ENCODE measurements around the gene MZF1. TPM values are rescaled to one million over a fixed set of nuclear protein-coding genes. Genes with fewer than 3 reads are reported as not detected.

MZF1 gene
- total and polyA plus RNA-seq, 9 of the 15 experiments (the other 6 are each of a cell fraction or from before 2014, with no cell fraction given) = 0.31 to 29.3 (median 11.5) TPM

GRCh38 chr19:58519355-58520256 is 53.5 kb downstream of the MZF1 start, which contains the start of gene ZBTB45 (continued):
- TF ChIP-seq MYNN (IDR thresholded peaks at IDR 0.05) = peak; percentile 65
- no peak for TF ChIP-seq MYNN (CRISPR knock-in tag; IDR thresholded peaks at IDR 0.05)
- TF ChIP-seq SMARCA4 (IDR thresholded peaks at IDR 0.05) = 0 out of 2 replicates have a peak, but pooled peaks have one; percentile 7
- TF ChIP-seq MIER1 (IDR thresholded peaks at IDR 0.05; ENCODE audit: low read depth) = no peak; the same call in 1 of the 2 replicates
- no peak for TF ChIP-seq ZNF785 (CRISPR knock-in tag; IDR thresholded peaks at IDR 0.05)
- TF ChIP-seq ZBED1 (IDR thresholded peaks at IDR 0.05) = 0 out of 2 replicates have a peak, but pooled peaks have one; percentile 69
- peak; percentile 94; the same call in 1 of the 2 replicates for TF ChIP-seq THRAP3 (IDR thresholded peaks at IDR 0.05; ENCODE audit: borderline replicate concordance)
- TF ChIP-seq POLR2AphosphoS2 (IDR thresholded peaks at IDR 0.05; ENCODE audit: low read length) = no peak; the same call in 1 of the 2 replicates
- TF ChIP-seq NR2F6 (CRISPR knock-in tag; IDR thresholded peaks at IDR 0.05) = no peak
- TF ChIP-seq STAT5A (IDR thresholded peaks at IDR 0.05; ENCODE audit: borderline replicate concordance, low read length) = peak; percentile 42; the same call in 1 of the 2 replicates
- TF ChIP-seq, protein P1, sequence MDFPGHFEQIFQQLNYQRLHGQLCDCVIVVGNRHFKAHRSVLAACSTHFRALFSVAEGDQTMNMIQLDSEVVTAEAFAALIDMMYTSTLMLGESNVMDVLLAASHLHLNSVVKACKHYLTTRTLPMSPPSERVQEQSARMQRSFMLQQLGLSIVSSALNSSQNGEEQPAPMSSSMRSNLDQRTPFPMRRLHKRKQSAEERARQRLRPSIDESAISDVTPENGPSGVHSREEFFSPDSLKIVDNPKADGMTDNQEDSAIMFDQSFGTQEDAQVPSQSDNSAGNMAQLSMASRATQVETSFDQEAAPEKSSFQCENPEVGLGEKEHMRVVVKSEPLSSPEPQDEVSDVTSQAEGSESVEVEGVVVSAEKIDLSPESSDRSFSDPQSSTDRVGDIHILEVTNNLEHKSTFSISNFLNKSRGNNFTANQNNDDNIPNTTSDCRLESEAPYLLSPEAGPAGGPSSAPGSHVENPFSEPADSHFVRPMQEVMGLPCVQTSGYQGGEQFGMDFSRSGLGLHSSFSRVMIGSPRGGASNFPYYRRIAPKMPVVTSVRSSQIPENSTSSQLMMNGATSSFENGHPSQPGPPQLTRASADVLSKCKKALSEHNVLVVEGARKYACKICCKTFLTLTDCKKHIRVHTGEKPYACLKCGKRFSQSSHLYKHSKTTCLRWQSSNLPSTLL (IDR thresholded peaks at IDR 0.05) = no peak
- TF ChIP-seq NR1H2 (CRISPR knock-in tag; IDR thresholded peaks at IDR 0.05) = no peak
- peak; percentile 66 for TF ChIP-seq LEF1 (IDR thresholded peaks at IDR 0.05)
- peak; percentile 90 for TF ChIP-seq ZBTB7A (IDR thresholded peaks at IDR 0.05; ENCODE audit: borderline replicate concordance, control insufficient read depth, low read depth, low read length)
- peak; percentile 52; the same call in 1 of the 2 replicates for TF ChIP-seq ZSCAN29 (IDR thresholded peaks at IDR 0.05)
- TF ChIP-seq TCF3 (CRISPR knock-in tag; IDR thresholded peaks at IDR 0.05) = peak; percentile 54
- no peak for TF ChIP-seq THRA (IDR thresholded peaks at IDR 0.05)
- no peak for TF ChIP-seq ZNF57 (CRISPR knock-in tag; IDR thresholded peaks at IDR 0.05)
- no peak for TF ChIP-seq RAD51 (IDR thresholded peaks at IDR 0.05; ENCODE audit: borderline replicate concordance, low read depth)
- TF ChIP-seq HCFC1 (IDR thresholded peaks at IDR 0.05; ENCODE audit: low read depth, low read length) = peak; percentile 91
- TF ChIP-seq FOXA3 (CRISPR knock-in tag; conservative IDR thresholded peaks at IDR 0.05 in 1 of 2, IDR thresholded peaks at IDR 0.05 in 1 of 2) = peak in 1 of 2 experiments; percentile 78; a peak in 2 of 4 replicates
- TF ChIP-seq ZNF121 (CRISPR knock-in tag; conservative IDR thresholded peaks at IDR 0.05) = no peak
- peak; percentile 91 for TF ChIP-seq STAG1 (CRISPR knock-in tag; IDR thresholded peaks at IDR 0.05; ENCODE audit: borderline replicate concordance)
- no peak for TF ChIP-seq SETDB1 (IDR thresholded peaks at IDR 0.05; ENCODE audit: low read length)

Measured in K562 (cell line).